ENCODE measurements around the gene PPARGC1A. TPM values are rescaled to one million over a fixed set of nuclear protein-coding genes. Genes with fewer than 3 reads are reported as not detected.

The PPARGC1A gene
- total and polyA plus RNA-seq, 2 of the 13 experiments (the other 11 are each of a cell fraction or from before 2014, with no cell fraction given) = 20.7 to 37.3 TPM

GRCh38 chr4:23866450-23867075 lies 23.3 kb downstream of the PPARGC1A start (continued):
- TF ChIP-seq NR0B2 (CRISPR knock-in tag; IDR thresholded peaks at IDR 0.05) = no peak
- no peak for TF ChIP-seq SOX6 (IDR thresholded peaks at IDR 0.05)
- no peak for TF ChIP-seq SOX6 (CRISPR knock-in tag; IDR thresholded peaks at IDR 0.05)
- TF ChIP-seq HDAC2 (CRISPR knock-in tag; IDR thresholded peaks at IDR 0.05) = no peak
- TF ChIP-seq ZNF337 (CRISPR knock-in tag; IDR thresholded peaks at IDR 0.05; ENCODE audit: borderline replicate concordance, low read depth) = no peak
- no peak for TF ChIP-seq PHF20 (CRISPR knock-in tag; IDR thresholded peaks at IDR 0.05)
- no peak for TF ChIP-seq ZNF883 (CRISPR knock-in tag; IDR thresholded peaks at IDR 0.05; ENCODE audit: not compliant biosample characterization)

GRCh38 chr4:23861897-23862296 lies 27.9 kb downstream of the PPARGC1A start:
- H4K20me1 ChIP-seq (ENCODE audit: insufficient read depth, low read length) = no peaks in the 10 kb centered on the region
- CTCF ChIA-PET (ENCODE audit: low intra/inter-chr PET ratio, low total read pairs) = no interaction called here
- H3K4me2 ChIP-seq (ENCODE audit: low read depth, low read length) = no peak overlapping the region
- BruUV-seq (replicated peaks) = no TSS peak
- POLR2A ChIA-PET = interaction anchor here (0.9 kb wide), 1 partner anchor 28 kb away, joined by 4 read pairs; the partner anchor contains the start of gene PPARGC1A
- no peak overlapping the region for H3K4me3 ChIP-seq (replicated peaks in 1 of 3; ENCODE audit: insufficient read depth in 1 of 3, low read depth in 2 of 3, low read length in 3 of 3)
- in situ Hi-C loops (cut with HindIII; ENCODE audit: extremely low pct_ligation_motif_present, low pct_unique_long_range_greater_than_20kb) = no loop called here
- FAIRE-seq (no peak), DNase-seq (ENCODE audit: low spot score) (peak; percentile 74), ATAC-seq (peak; percentile 32)
- H3K27me3 ChIP-seq (ENCODE audit: control insufficient read depth in 1 of 2, insufficient read depth in 2 of 2, low read length in 2 of 2) = no peaks in the 10 kb centered on the region
- WGBS (ENCODE audit: low lambda C conversion rate) = 0% methylated on average over 1 of the region's 1 CpG
- H2AFZ ChIP-seq (ENCODE audit: low read length) = no peak overlapping the region
- H3K36me3 ChIP-seq (replicated peaks in 1 of 2; ENCODE audit: control insufficient read depth in 1 of 2, insufficient read depth in 2 of 2, low read length in 2 of 2) = peaks cover 0 to 1% of the 10 kb centered on the region in 2 experiments; a peak in 1 of 5 replicates
- H3K79me2 ChIP-seq (ENCODE audit: insufficient read depth, low read length) = peaks cover 65% of the 10 kb centered on the region
- TF ChIP-seq SATB2 (CRISPR knock-in tag; IDR thresholded peaks at IDR 0.05) = no peak
- no peak for TF ChIP-seq SOX13 (IDR thresholded peaks at IDR 0.05)
- peak in 1 of 2 experiments; percentile 59; a peak in 1 of 4 replicates for TF ChIP-seq SOX13 (CRISPR knock-in tag; conservative IDR thresholded peaks at IDR 0.05 in 1 of 2, IDR thresholded peaks at IDR 0.05 in 1 of 2)
- TF ChIP-seq, protein P1, sequence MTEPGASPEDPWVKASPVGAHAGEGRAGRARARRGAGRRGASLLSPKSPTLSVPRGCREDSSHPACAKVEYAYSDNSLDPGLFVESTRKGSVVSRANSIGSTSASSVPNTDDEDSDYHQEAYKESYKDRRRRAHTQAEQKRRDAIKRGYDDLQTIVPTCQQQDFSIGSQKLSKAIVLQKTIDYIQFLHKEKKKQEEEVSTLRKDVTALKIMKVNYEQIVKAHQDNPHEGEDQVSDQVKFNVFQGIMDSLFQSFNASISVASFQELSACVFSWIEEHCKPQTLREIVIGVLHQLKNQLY (CRISPR knock-in tag; IDR thresholded peaks at IDR 0.05) = no peak
- 0 out of 2 replicates have a peak, but pooled peaks have one; percentile 10 for TF ChIP-seq BCL6 (CRISPR knock-in tag; IDR thresholded peaks at IDR 0.05)
- TF ChIP-seq NCOA2 (CRISPR knock-in tag; IDR thresholded peaks at IDR 0.05) = 0 out of 2 replicates have a peak, but pooled peaks have one; percentile 18
- no peak for TF ChIP-seq FOXA1 (IDR thresholded peaks at IDR 0.05)
- 0 out of 2 replicates have a peak, but pooled peaks have one; percentile 19 for TF ChIP-seq FOXA1 (CRISPR knock-in tag; IDR thresholded peaks at IDR 0.05)
- TF ChIP-seq CEBPG (CRISPR knock-in tag; IDR thresholded peaks at IDR 0.05) = 0 out of 2 replicates have a peak, but pooled peaks have one; percentile 34
- no peaks in the 10 kb centered on the region for H3K9me3 ChIP-seq (ENCODE audit: low read length)
- H3K4me1 ChIP-seq (ENCODE audit: insufficient read depth, low read length) = peaks cover 96% of the 10 kb centered on the region
- no peak overlapping the region for H3K9ac ChIP-seq (ENCODE audit: insufficient read depth, low read depth, low read length)
- intact Hi-C loops (cut with micrococcal nuclease; ENCODE audit: unreplicated experiment) = loop anchor here (5.0 kb wide), 1 partner anchor 100 kb away; no protein-coding TSS in a partner anchor
- H3K27ac ChIP-seq (ENCODE audit: extremely low read length, insufficient read depth, low read length) = peak overlapping the region; percentile 48

All from HepG2 (cell line).